Aorta (tissue), 5 donors: ENCODE measurements around the gene SNAP25. TPM values are rescaled to one million over a fixed set of nuclear protein-coding genes. Genes with fewer than 3 reads are reported as not detected.

Experiments
- ATAC-seq: fragments of 200-7000 bp; cut with Tn5 transposase; one replicate; pipeline ENCODE4 v1.9.1; 2022; ENCODE audit warnings: moderate library complexity; ENCODE audit not compliant: low FRiP score
- DNase-seq, 2 donors: peaks; one replicate each; pipeline ENCODE4 v3.0.0-alpha.2; 2020
- H3K27ac ChIP-seq, 2 donors: one replicate each; pipeline ENCODE4 v1.5.1; 2013; ENCODE audit warnings: low read length in 2 of 2, mild to moderate bottlenecking in 2 of 2, moderate library complexity in 2 of 2, control low read depth in 1 of 2, inconsistent platforms in 1 of 2, low read depth in 1 of 2
- H3K27me3 ChIP-seq, 2 donors: one replicate each; pipeline ENCODE4 v1.6.1; 2013; ENCODE audit warnings: control low read depth in 1 of 2, low read length in 1 of 2, mild to moderate bottlenecking in 1 of 2, moderate library complexity in 1 of 2; ENCODE audit not compliant: insufficient read depth in 2 of 2, control insufficient read depth in 1 of 2
- H3K36me3 ChIP-seq, 2 donors: one replicate each; pipeline ENCODE4 v1.6.1; 2013; ENCODE audit warnings: control low read depth in 1 of 2, low read length in 1 of 2, mild to moderate bottlenecking in 1 of 2; ENCODE audit not compliant: insufficient read depth in 2 of 2, control insufficient read depth in 1 of 2
- H3K4me1 ChIP-seq, 2 donors: one replicate each; pipeline ENCODE4 v1.6.1; 2013; ENCODE audit warnings: low read length in 2 of 2, control low read depth in 1 of 2, mild to moderate bottlenecking in 1 of 2, moderate library complexity in 1 of 2; ENCODE audit not compliant: insufficient read depth in 2 of 2, control insufficient read depth in 1 of 2
- H3K4me3 ChIP-seq, 2 donors: one replicate each; pipeline ENCODE4 v1.5.1; 2013; ENCODE audit warnings: low read length in 2 of 2, control low read depth in 1 of 2, mild to moderate bottlenecking in 1 of 2
- H3K9me3 ChIP-seq: one replicate; pipeline ENCODE4 v1.6.1; 2013; ENCODE audit warnings: mild to moderate bottlenecking, low read length; ENCODE audit not compliant: control insufficient read depth
- WGBS, 2 donors: extraction: QIAGEN DNeasy Blood & Tissue Kit; methylation state at CpG; one replicate each; pipeline ENCODE4 v1.1.7; 2013; 5-methylcytosine and 5-hydroxymethylcytosine counted together
- intact Hi-C, 2 donors: fragments of 100-400 bp; cut with DNase I; formaldehyde crosslinking; loops; one replicate each; pipeline versions ENCODE4 v1.14.2 to v1.15.0; 2022
- polyA plus RNA-seq, 2 donors: library from polyadenylated mRNA; stranded (reverse); fragments of 200-250 nt; gene quantifications; one replicate each; pipeline ENCODE4 v1.2.3, GENCODE V29; 2013
- total RNA-seq, 2 donors: library from RNA; stranded (reverse); fragmentation: NEBNext Ultra II Directional; extraction: Animal tissue kit (Norgen Biotek cat#: 25700); gene quantifications; one replicate each; pipeline ENCODE4 v1.2.1, GENCODE V29; 2021
- donor health status: healthy with polysubstance abuse.
- donor health status: Bipolar disorder and iron deficiency.
- donor health status: DM: no; HTN: no; CAD: no.
- donor health status: DM: no; HTN: no; CAD: no.
- donor health status: DM: yes; HTN: yes; CAD: no.

Gene SNAP25
- total and polyA plus RNA-seq, 4 donors: 2.1 to 15.5 (median 7.1) TPM

- H3K27me3 ChIP-seq: no peaks in the 10 kb centered on the region
- no peak for ATAC-seq
- whole genome bisulfite sequencing, 2 donors: 93% methylated on average over 1 of the region's 1 CpG
- no peak for DNase-seq
- no peaks in the 10 kb centered on the region for H3K36me3 ChIP-seq
- no peaks in the 10 kb centered on the region for H3K9me3 ChIP-seq
- H3K27ac ChIP-seq: no peak overlapping the region
- H3K4me3 ChIP-seq: no peak overlapping the region
- no peaks in the 10 kb centered on the region for H3K4me1 ChIP-seq
- intact Hi-C loops: loop anchor here in 1 of 2 donors (10.0 kb wide), 1 partner anchor 62 kb away; no protein-coding TSS in a partner anchor
Measured at GRCh38 chr20:10356628-10357027, 138.0 kb downstream of the SNAP25 start.

Other genes with a start within 250 kb of the SNAP25 start
- gene ANKEF1, start 183.8 kb upstream of the SNAP25 start, total RNA-seq: 1 to 10 TPM; 1.5 to 2.3 TPM
- under 1 TPM in 1 of 2 donors, not detected in 1; 0.50 TPM for gene ANKEF1, start 183.8 kb upstream of the SNAP25 start, polyA plus RNA-seq
- 10 to 100 TPM; 12.0 to 15.3 TPM for gene MKKS, start 215.4 kb downstream of the SNAP25 start, total RNA-seq
- gene MKKS, start 215.4 kb downstream of the SNAP25 start, polyA plus RNA-seq: 10 to 100 TPM; 18.5 to 19.4 TPM
- gene SLX4IP, start 216.5 kb downstream of the SNAP25 start, total RNA-seq: 1 to 10 TPM; 3.5 to 5.6 TPM
- gene SLX4IP, start 216.5 kb downstream of the SNAP25 start, polyA plus RNA-seq: 1 to 10 TPM; 1.4 to 3.0 TPM